Endothelial cell of umbilical vein (primary cell): ENCODE measurements around the gene APOF. TPM values are rescaled to one million over a fixed set of nuclear protein-coding genes. Genes with fewer than 3 reads are reported as not detected.

Experiments used
- BruUV-seq: library from RNA; stranded (reverse); fragments of 400-500 nt; replicated peaks from 2 replicates; lab custom pipeline; 2021; lab: Mats Ljungman, UMichigan
- CTCF ChIA-PET: fragments of 300-600, 350-600 bp; sonication (Branson Sonifier 250); formaldehyde crosslinking; loops from one replicate; lab custom pipeline; 2021; ENCODE audit warnings: antibody characterized with exemption, inconsistent platforms; lab: Charles Lee
- POLR2A ChIA-PET: fragments of 300-600, 350-600 bp; sonication (Branson Sonifier 250); formaldehyde crosslinking; loops from one replicate; lab custom pipeline; 2021; ENCODE audit warnings: antibody characterized with exemption, inconsistent platforms; lab: Charles Lee
- DNase-seq: peaks from one replicate; pipeline ENCODE4 v3.0.0-alpha.2; 2011; ENCODE audit warnings: low read depth, low spot score
- FAIRE-seq: peaks from 2 replicates; lab custom pipeline; 2011; peaks lifted over from hg19 to GRCh38; lab: Jason Lieb, UNC
- H2AFZ ChIP-seq: 2 replicates; pipeline ENCODE4 v1.6.0; 2012; ENCODE audit warnings: low read depth, low read length, control low read depth, inconsistent platforms
- H3K27ac ChIP-seq: 2 replicates; pipeline ENCODE4 v1.5.1; 2011; ENCODE audit warnings: low read depth, mild to moderate bottlenecking, control low read depth, low read length, moderate library complexity; ENCODE audit not compliant: insufficient read depth
- H3K27me3 ChIP-seq, 2 experiments: 2 replicates each; pipeline versions ENCODE4 v1.6.0 to v1.6.1; 2011; ENCODE audit warnings: low read length in 2 of 2, mixed read lengths in 1 of 2; ENCODE audit not compliant: control insufficient read depth in 2 of 2, insufficient read depth in 2 of 2
- H3K36me3 ChIP-seq, 2 experiments: 2 replicates in 1 of 2; 3 replicates in 1 of 2; pipeline ENCODE4 v1.5.1; 2011; ENCODE audit warnings: low read length in 2 of 2, mild to moderate bottlenecking in 1 of 2, moderate library complexity in 1 of 2; ENCODE audit not compliant: control insufficient read depth in 2 of 2, insufficient read depth in 2 of 2; ENCODE audit errors: extremely low read depth in 1 of 2
- H3K4me1 ChIP-seq: 3 replicates; pipeline ENCODE4 v1.5.1; 2011; ENCODE audit warnings: mild to moderate bottlenecking, low read length; ENCODE audit not compliant: control insufficient read depth, insufficient read depth; ENCODE audit errors: extremely low read depth
- H3K4me2 ChIP-seq: 2 replicates; pipeline ENCODE4 v1.6.1; 2011; ENCODE audit warnings: low read length, control low read depth, mixed read lengths; ENCODE audit not compliant: insufficient read depth
- H3K4me3 ChIP-seq, 3 experiments: fragments of 200-600 bp in 1 of 3; sonication (generic), shearing (Covaris generic) in 1 of 3; replicated peaks in 1 of 3; 2 replicates each; pipeline ENCODE4 v1.5.1; 2011 to 2016; ENCODE audit warnings: control low read depth in 3 of 3, low read length in 3 of 3, mild to moderate bottlenecking in 2 of 3, inconsistent platforms in 1 of 3, low read depth in 1 of 3, moderate library complexity in 1 of 3; ENCODE audit not compliant: insufficient read depth in 1 of 3
- H3K79me2 ChIP-seq: 2 replicates; pipeline ENCODE4 v1.6.0; 2012; ENCODE audit warnings: low read length, inconsistent platforms; ENCODE audit not compliant: control insufficient read depth, insufficient read depth
- H3K9ac ChIP-seq: replicated peaks from 2 replicates; pipeline ENCODE3; 2011; ENCODE audit warnings: low read length, control low read depth; ENCODE audit not compliant: insufficient read depth; ENCODE audit errors: extremely low read depth
- H3K9me1 ChIP-seq: replicated peaks from 3 replicates; pipeline ENCODE4 v1.6.0; 2011; ENCODE audit warnings: mild to moderate bottlenecking, low read length; ENCODE audit not compliant: control insufficient read depth, insufficient read depth; ENCODE audit errors: extremely low read depth
- H3K9me3 ChIP-seq: replicated peaks from 2 replicates; pipeline ENCODE4 v1.5.1; 2012; ENCODE audit warnings: low read length, inconsistent platforms; ENCODE audit not compliant: control insufficient read depth, insufficient read depth
- H4K20me1 ChIP-seq: replicated peaks from 2 replicates; pipeline ENCODE3; 2011; ENCODE audit warnings: mild to moderate bottlenecking, low read length; ENCODE audit not compliant: control insufficient read depth, insufficient read depth; ENCODE audit errors: extremely low read depth
- CTCF ChIP-seq, 2 donors: IDR thresholded peaks; 1 replicate in 1 of 2; 2 replicates in 1 of 2; pipeline ENCODE4 v1.5.1; 2011; ENCODE audit warnings: low read length in 2 of 2, mild to moderate bottlenecking in 2 of 2, moderate library complexity in 2 of 2, control low read depth in 1 of 2, inconsistent platforms in 1 of 2, low read depth in 1 of 2; ENCODE audit not compliant: insufficient read depth in 1 of 2; ENCODE audit errors: extremely low read depth in 1 of 2
- EZH2 ChIP-seq: IDR thresholded peaks from 2 replicates; pipeline ENCODE4 v1.6.1; 2012; ENCODE audit warnings: borderline replicate concordance, low read depth, mild to moderate bottlenecking, moderate library complexity, low read length, inconsistent platforms; ENCODE audit not compliant: severe bottlenecking
- FOS ChIP-seq: IDR thresholded peaks from 2 replicates; pipeline ENCODE4 v1.6.1; 2011; ENCODE audit warnings: mild to moderate bottlenecking, low read length, moderate library complexity, borderline replicate concordance; ENCODE audit not compliant: insufficient read depth
- GATA2 ChIP-seq: IDR thresholded peaks from 2 replicates; pipeline ENCODE4 v1.7.0; 2011; ENCODE audit warnings: low read depth, mild to moderate bottlenecking, moderate library complexity, mixed read lengths, low read length; ENCODE audit not compliant: insufficient read length, insufficient read depth
- JUN ChIP-seq: IDR thresholded peaks from 2 replicates; pipeline ENCODE4 v1.6.1; 2011; ENCODE audit warnings: borderline replicate concordance, low read depth; ENCODE audit not compliant: insufficient read length, insufficient read depth
- MAX ChIP-seq: IDR thresholded peaks from 2 replicates; pipeline ENCODE4 v1.6.1; 2011; ENCODE audit not compliant: insufficient read depth, insufficient read length
- MYC ChIP-seq: IDR thresholded peaks from one replicate; pipeline ENCODE4 v1.6.1; 2011; ENCODE audit warnings: mild to moderate bottlenecking, low read depth, low read length
- POLR2A ChIP-seq: IDR thresholded peaks from 2 replicates; pipeline ENCODE4 v1.6.1; 2012; ENCODE audit warnings: low read depth, mild to moderate bottlenecking, control low read depth, low read length
- POLR2AphosphoS5 ChIP-seq: IDR thresholded peaks from 2 replicates; pipeline ENCODE4 v1.6.1; 2012; ENCODE audit warnings: low read depth, mild to moderate bottlenecking, control low read depth, low read length, moderate library complexity; ENCODE audit not compliant: insufficient read depth
- dilution Hi-C: fragments of 300-500 bp; cut with MboI; formaldehyde crosslinking; loops from one replicate; pipeline ENCODE4 v1.15.0; 2019; ENCODE audit warnings: low sequenced_read_pairs; ENCODE audit not compliant: extremely low pct_ligation_motif_present
- intact Hi-C: fragments of 100-400 bp; cut with micrococcal nuclease; formaldehyde crosslinking; loops from one replicate; pipeline ENCODE4 v1.10.0; 2022
- polyA plus RNA-seq, 4 experiments: library from polyadenylated mRNA; depleted of rRNA in 3 of 4; stranded (reverse) in 3 of 4; unstranded in 1 of 4; fragments of >200 nt; gene quantifications; 2 replicates each; pipeline versions ENCODE4 v1.2.1 to v1.2.3, GENCODE V29; 2011 to 2012; ENCODE audit warnings: missing spikeins in 1 of 4
- total RNA-seq: library from RNA; stranded (reverse); gene quantifications from 2 replicates; pipeline ENCODE4 v1.2.3, GENCODE V29; 2021

The APOF gene
- total and polyA plus RNA-seq, 2 donors (not counting 3 experiments of a cell fraction or from before 2014, with no cell fraction given), result not detected

GRCh38 chr12:56392331-56392730, 29.7 kb upstream of the APOF start:
- TF ChIP-seq EZH2 (no peak), FOS (no peak), MAX (no peak), JUN (no peak), CTCF (IDR thresholded peaks at IDR 0.05; ENCODE audit: extremely low read depth in 1 of 2, insufficient read depth in 1 of 2, low read depth in 1 of 2, low read length in 2 of 2) (no peak), POLR2AphosphoS5 (no peak), GATA2 (no peak), MYC (no peak), POLR2A (no peak)
- Histone ChIP-seq H3K36me3 (no peaks in the 10 kb centered on the region), H3K4me3 (no peak overlapping the region), H3K9me1 (no peaks in the 10 kb centered on the region), H4K20me1 (no peaks in the 10 kb centered on the region), H3K9me3 (no peaks in the 10 kb centered on the region), H3K79me2 (no peaks in the 10 kb centered on the region), H3K27me3 (no peaks in the 10 kb centered on the region), H2AFZ (no peak overlapping the region), H3K4me2 (no peak overlapping the region), H3K27ac (no peak overlapping the region), H3K9ac (no peak overlapping the region), H3K4me1 (no peaks in the 10 kb centered on the region)
- DNase-seq, result no peak
- dilution Hi-C loops, result no loop called here
- ChIA-PET CTCF (no interaction called here), POLR2A (no interaction called here)
- intact Hi-C loops, result no loop called here
- FAIRE-seq, result no peak
- no TSS peak for BruUV-seq
